ENCODE results near the gene DLGAP1.

DLGAP1 gene

GRCh38 chr18:3794537-3795348 lies 660.4 kb downstream of the DLGAP1 start:
- peak; percentile 96 for DNase-seq (ENCODE audit: low read depth in 2 of 2)
- no peak overlapping the region for H3K4me3 ChIP-seq (replicated peaks in 1 of 2; ENCODE audit: low read depth in 2 of 2, low read length in 2 of 2)
- TF ChIP-seq, protein P1, sequence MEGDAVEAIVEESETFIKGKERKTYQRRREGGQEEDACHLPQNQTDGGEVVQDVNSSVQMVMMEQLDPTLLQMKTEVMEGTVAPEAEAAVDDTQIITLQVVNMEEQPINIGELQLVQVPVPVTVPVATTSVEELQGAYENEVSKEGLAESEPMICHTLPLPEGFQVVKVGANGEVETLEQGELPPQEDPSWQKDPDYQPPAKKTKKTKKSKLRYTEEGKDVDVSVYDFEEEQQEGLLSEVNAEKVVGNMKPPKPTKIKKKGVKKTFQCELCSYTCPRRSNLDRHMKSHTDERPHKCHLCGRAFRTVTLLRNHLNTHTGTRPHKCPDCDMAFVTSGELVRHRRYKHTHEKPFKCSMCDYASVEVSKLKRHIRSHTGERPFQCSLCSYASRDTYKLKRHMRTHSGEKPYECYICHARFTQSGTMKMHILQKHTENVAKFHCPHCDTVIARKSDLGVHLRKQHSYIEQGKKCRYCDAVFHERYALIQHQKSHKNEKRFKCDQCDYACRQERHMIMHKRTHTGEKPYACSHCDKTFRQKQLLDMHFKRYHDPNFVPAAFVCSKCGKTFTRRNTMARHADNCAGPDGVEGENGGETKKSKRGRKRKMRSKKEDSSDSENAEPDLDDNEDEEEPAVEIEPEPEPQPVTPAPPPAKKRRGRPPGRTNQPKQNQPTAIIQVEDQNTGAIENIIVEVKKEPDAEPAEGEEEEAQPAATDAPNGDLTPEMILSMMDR (IDR thresholded peaks at IDR 0.05; ENCODE audit: low read depth, low read length): no peak

DNA sequence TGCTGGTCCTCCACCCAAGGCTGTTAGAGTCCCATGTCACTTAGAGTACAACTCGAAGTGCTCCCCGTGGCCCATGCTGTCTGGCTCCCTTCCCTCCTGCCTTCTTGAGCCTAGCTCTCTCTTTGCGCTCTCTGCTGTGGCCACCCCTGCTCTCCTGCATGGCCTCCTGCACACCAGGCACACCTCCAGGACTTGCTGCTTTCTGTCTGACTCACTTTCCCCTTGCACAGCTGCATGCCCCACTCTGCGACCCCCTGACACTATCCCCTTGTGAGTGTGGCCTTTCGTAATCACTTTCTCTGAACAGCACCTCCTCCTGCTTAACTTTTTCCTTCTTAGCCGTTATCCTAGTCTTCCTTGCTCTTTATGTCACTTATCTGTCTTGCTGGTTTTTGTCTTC lies 661.6 kb downstream of the DLGAP1 start:
- peak; percentile 52 to 57 for DNase-seq (ENCODE audit: low read depth in 2 of 2)
- no peak overlapping the region for H3K4me3 ChIP-seq (replicated peaks in 1 of 2; ENCODE audit: low read depth in 2 of 2, low read length in 2 of 2)
- TF ChIP-seq, protein P1 (IDR thresholded peaks at IDR 0.05; ENCODE audit: low read depth, low read length): no peak

- no peak for DNase-seq (ENCODE audit: low read depth in 2 of 2)
- TF ChIP-seq, protein P1 (IDR thresholded peaks at IDR 0.05; ENCODE audit: low read depth, low read length): no peak
Measured at GRCh38 chr18:3793111-3793510, 662.0 kb downstream of the DLGAP1 start.

GRCh38 chr18:3792711-3793110 lies 662.4 kb downstream of the DLGAP1 start:
- TF ChIP-seq, protein P1 (IDR thresholded peaks at IDR 0.05; ENCODE audit: low read depth, low read length): no peak
- H3K4me3 ChIP-seq (replicated peaks in 1 of 2; ENCODE audit: low read depth in 2 of 2, low read length in 2 of 2): no peak overlapping the region
- DNase-seq (ENCODE audit: low read depth in 2 of 2): no peak

More at GRCh38 chr18:3793111-3793510, 662.0 kb downstream of the DLGAP1 start:
- no peak overlapping the region for H3K4me3 ChIP-seq (replicated peaks in 1 of 2; ENCODE audit: low read depth in 2 of 2, low read length in 2 of 2)

DNA sequence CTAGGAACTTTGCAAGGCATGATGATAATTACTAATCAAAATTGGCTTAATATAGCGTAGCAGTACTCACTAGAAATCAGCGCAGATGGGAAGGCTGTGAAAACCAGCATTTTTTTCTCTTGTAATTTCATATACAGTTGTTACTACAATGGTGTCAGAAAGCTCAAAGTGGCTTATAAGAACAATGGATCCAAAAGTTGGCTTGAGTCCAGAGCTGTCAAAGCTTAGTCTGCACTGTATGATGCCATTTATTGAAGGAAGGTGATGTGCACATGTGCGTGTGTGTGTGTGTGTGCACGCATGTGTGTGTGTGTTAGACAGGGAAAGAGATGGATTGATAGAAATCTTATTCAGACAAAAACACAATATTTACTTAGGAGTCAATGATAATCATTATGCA lies 663.9 kb downstream of the DLGAP1 start:
- no peak overlapping the region for H3K4me3 ChIP-seq (replicated peaks in 1 of 2; ENCODE audit: low read depth in 2 of 2, low read length in 2 of 2)
- no peak for DNase-seq (ENCODE audit: low read depth in 2 of 2)
- TF ChIP-seq, protein P1 (IDR thresholded peaks at IDR 0.05; ENCODE audit: low read depth, low read length): no peak

- H3K4me3 ChIP-seq (replicated peaks in 1 of 2; ENCODE audit: low read depth in 2 of 2, low read length in 2 of 2): no peak overlapping the region
- peak in 1 of 2 donors; percentile 48 for DNase-seq (ENCODE audit: low read depth in 2 of 2)
- TF ChIP-seq, protein P1 (IDR thresholded peaks at IDR 0.05; ENCODE audit: low read depth, low read length): no peak
Measured at GRCh38 chr18:3790703-3791102, 664.4 kb downstream of the DLGAP1 start.
